GM10847 (cell line): ENCODE measurements around the gene FIBIN.

Experiments
- POLR2A ChIP-seq: IDR thresholded peaks from 2 replicates; pipeline ENCODE4 v1.6.1; 2011; ENCODE audit not compliant: insufficient read length; ENCODE audit errors: extremely low read depth

Gene FIBIN

DNA sequence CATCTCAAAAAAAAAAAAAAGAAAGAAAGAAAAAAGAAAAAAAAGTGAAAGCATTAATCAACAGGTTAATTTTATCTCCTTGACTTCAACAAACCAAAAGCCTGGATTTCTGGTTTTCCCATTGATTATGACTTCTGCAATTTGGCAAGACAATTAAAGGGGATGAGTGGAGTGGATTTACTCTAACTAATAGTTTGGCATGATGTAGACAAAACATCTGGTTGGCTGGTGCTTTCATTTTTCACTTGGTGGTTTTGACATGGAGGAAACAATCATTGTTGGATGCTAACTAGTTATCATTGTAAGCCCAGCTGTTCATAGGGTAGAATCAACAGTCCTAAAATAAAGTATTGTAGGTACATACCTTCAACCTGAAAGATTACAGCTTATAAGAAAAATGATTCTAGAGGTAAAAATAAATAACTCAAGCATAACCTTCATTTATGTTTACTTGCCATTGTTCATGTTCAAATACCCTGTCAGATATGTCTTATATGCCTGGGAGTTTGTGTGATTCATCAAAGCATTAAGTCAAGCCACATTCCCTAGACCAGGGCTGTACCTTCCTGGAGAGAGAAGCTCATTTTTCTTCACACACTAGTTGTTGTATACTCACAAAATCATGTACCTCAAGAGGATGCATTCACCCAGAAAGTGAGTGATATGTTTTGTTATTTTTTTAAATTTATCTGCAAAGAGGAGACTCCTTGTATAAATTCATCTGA lies 15.1 kb downstream of the FIBIN start:
- TF ChIP-seq POLR2A: no peak

DNA sequence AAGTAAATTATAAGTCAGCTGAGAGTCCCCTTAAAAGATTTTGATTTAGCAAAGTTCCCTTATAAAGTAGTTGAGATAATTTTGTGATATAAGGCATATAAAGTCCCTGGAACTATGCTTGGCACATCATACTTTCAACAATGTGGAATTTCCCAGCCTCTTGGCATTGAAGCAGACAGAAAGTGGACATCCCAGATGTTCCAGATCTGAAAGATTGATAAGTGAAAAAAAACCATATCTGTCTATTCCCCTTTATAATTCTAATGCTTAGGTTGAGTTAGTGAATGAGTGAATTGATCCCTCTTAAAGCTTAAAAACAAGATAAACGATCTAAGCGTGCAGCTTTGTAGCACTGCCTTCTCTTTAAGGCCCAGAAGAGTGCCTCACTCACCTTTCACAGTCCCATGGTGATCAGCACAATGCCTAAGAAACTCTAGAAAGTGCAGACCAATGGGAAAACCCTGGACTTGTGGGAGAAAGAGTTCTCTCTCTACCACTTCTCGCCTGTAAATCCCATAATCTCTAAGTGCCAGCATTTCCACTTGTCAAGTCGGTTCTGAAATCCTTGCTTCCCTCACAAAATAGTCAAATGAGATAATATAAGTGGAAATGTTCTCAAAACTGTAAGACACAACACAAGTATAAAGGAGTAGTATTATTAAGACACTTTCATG lies 17.8 kb downstream of the FIBIN start:
- TF ChIP-seq POLR2A: no peak

DNA sequence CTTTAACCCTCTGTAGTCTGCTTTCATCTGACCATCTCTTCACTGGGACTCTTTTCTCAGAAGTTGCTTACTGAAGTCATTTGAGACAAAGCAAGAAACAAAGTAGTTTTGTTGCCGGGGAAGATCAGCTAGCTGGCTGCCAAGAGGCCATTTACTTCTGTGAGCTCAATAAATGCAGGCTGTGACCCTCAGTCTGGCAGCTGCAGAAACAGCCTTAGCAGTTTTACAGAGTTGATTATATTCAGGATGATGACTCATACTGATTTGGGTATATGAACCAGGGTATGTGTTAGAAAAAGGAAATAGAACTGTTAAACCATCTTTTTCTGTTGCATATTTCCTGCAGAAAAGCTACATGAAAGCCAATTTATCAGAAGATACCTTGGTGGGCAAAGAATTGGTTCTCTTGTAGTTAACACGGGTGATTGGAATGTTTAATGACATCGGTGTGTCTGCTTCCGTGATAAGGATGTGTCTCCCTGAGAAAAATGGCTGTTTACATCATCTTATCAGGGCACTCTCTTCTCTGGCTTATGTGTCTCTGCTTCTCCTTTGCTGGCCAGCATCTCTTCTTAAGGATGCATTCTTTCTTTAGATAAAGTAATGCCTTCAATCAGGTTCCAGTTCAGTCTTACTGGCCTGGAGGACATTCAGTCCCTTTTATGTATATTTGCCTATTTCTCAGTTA lies 18.5 kb downstream of the FIBIN start:
- no peak for TF ChIP-seq POLR2A

DNA sequence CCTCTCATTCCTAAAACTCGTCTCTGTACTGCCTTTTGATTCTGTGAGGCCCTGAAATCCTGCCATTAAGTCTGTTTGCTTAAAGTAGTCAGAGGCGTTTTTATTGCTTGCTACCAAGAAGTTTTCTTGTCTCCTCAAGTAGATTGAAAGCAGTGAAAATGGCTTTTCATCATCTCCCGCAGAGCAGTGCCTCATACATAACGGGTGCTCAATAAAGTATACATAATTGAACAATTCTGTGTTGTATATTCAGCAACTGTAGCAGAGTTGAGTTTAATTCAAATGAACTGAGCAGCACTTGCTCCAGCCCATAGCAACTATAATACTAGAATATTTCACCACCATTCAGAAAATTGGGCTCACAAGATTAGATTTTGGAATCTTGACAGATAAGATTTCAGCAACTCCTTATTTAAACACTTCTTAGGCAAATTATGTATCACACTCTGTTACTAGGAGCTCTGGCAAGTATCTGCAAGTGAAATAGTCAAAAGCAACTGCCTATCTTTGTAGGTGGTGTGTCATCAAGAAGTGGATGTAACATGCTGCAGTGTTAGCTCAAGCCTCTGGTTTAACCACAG lies 20.0 kb downstream of the FIBIN start:
- no peak for TF ChIP-seq POLR2A

DNA sequence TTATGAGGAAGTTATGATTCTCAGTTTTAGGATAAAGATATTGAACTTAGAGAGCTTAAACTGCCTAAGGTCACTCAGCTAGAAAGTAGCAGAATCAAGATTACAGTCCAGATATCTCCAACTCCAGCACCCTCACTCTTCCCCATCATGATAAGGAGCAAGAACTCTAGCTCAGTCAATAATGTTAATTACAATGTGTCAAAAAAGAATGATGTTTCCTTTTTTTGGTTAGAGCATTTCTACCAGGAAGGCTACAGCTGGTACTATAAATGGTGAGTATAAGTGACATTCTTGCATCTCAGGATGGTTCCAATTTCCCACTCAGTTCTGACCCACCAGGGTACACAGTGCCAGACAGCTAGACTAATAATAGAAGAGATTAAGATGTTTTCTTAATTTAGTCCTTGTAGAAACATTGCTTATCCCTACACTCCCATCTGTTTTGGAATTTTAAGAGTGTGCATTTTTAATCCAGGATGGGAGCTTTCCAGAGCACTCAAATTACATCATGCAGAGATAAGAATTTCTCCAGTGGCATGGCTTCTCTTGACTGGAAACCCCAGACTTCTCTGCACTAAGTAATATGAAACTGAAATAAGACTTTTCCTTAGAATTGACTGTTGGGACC lies 25.1 kb downstream of the FIBIN start:
- TF ChIP-seq POLR2A: no peak

DNA sequence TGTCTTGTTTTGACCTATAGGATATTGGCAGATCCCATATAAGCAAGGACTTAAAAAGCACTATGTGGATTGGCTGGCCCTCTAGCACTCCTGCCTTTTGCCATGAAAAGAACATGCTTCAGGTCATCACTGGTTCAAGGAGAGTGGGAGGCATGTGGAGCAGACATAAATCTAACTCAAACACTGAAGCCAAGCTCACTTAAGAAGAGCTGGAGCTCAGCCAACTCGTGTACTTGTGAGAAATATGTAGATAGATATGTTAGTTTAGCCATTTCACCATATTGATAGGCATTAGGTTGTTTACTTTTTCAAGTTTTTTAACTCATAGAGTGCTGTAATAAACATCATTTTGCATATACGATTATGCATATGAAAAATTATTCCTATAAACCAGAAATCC lies 26.8 kb downstream of the FIBIN start:
- TF ChIP-seq POLR2A: no peak

DNA sequence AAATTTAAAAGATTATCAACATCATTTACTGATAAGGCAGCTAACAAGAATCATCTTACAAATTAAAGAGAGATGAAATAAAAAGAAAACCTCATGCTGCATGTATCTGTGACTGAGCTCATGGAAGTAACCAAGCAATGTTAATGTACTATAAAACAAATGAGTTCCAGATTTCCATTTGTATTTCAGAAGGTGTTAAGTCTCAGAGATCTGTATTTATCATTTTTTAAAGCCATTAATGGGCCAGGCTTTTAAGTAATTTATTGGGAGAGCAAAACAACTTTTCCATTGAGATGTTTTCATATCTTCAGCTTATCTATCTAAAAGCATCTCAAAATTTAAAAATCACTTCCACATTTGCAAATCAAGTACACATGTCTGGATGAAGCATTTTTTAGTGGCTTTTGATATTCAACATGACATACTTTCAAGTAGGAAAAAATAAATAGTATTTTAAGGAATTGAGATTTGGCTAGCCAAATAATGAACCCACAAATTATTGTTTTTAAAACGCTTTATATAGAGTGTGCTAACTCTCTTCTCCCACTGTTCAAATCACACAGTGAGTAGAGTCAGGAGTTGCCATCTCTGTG lies 28.8 kb downstream of the FIBIN start:
- no peak for TF ChIP-seq POLR2A

DNA sequence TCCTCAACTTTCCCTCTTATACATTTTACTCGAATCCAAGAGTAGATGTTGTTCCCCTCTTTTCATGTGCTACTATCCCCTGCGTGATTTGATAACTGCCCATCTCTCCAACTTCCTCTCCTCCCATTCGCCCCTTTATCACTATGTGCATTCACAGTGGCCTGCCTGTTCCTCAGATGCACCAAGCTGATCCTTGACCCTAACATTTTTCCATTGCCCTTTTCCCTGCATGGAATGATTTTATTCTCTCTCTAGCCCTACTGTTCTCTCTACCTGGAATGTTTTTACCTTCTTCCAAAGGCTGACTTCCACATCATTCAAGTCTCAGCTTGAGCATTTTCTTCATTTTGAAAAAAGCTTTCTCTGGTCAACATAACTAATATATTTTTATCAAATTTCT lies 31.0 kb downstream of the FIBIN start:
- no peak for TF ChIP-seq POLR2A

DNA sequence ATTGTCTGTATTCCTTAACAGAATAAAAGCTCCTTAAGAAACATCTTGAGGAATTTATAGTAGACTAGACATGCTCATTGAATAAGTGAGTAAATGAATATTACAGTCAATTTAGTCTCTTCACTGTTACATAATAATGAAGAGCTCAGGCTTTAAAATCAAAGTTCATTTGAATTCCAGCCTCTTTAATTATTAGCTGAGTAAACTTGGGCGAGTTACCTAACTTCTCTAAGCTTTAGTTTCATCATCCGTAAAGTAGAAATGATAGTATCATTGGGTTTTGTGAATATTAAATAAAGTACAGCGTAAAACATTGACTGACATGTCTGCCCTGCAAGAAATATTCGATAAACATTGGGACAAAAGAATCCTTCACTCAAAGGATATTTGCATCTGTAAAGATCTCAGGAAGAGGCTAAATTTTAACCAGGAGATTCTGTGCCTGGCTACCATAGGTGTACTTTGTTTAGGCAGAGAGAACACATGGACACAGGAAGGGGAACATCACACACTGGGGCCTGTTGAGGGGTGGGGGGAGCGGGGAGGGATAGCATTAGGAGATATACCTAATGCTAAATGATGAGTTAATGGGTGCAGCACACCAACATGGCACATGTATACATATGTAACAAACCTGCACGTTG lies 31.5 kb downstream of the FIBIN start:
- no peak for TF ChIP-seq POLR2A

DNA sequence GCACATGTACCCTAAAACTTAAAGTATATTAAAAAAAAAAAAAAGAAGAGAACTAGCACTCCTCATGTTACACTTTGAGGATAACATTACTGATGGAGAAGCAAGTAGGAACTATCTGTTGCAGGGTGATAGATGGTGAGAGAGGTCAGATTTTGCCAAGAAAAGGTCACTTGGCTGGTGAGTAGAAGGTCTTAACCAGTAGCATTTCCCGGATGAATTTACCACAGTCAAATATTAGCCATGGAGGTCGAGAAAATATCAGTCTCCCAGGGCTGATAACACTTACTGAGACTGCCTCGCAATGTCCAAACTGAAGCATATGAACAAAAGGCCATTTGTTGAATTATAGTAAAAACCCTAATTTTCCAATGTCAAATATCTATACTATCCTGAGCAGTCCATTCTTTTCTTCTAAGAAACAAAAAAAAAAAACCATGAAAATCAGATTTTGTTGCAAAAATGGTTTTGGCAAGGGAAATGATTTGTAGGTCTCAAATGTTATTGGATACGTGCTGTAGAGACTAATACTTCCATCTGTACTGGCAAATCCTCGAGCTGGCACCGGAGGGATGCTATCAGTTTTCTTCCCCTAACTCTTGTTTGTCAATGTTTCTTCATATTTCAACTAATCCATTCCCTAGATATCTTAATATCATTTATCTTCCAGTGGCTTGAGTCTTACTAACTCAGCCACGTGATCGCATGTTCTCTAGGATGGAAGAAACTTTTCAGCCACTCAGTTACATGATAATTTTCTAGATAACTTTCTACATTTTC lies 32.2 kb downstream of the FIBIN start:
- TF ChIP-seq POLR2A: no peak

DNA sequence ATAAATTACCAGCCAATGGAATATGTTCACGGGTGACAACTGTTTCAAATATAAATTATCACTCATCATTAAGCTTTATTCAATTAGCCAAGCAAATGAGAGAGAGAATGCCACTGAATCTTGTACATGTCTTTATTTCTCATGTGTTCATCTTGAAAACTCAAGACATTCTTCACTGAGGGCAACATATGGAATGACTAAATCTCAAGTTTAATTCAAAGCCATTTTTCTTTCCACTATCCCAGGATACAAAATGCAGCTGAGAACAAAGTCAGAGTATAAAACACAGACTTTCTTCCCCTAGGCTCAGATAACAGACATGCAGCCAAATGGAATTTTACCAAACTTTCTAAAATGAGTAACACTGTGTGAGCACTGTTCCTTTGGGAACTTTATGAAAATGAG lies 34.7 kb downstream of the FIBIN start:
- TF ChIP-seq POLR2A: no peak

DNA sequence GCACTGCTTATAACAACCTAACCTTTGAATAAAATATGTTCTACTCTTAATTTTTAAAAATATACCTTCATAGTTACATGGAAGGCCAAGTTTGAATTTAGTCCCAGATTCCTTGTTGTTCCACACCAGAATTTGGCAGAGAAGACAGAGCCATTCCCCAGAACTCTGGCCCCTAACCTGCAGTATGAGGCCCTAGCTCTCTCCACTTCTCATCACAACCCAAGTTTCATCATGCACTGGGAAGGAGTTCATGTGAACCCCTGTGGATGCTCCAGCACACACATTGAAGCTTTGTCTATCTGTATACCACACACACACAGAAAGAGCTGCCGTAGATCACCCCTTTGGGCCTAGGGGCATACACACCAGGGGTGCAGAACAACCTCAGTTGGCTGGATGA lies 36.1 kb downstream of the FIBIN start:
- no peak for TF ChIP-seq POLR2A

DNA sequence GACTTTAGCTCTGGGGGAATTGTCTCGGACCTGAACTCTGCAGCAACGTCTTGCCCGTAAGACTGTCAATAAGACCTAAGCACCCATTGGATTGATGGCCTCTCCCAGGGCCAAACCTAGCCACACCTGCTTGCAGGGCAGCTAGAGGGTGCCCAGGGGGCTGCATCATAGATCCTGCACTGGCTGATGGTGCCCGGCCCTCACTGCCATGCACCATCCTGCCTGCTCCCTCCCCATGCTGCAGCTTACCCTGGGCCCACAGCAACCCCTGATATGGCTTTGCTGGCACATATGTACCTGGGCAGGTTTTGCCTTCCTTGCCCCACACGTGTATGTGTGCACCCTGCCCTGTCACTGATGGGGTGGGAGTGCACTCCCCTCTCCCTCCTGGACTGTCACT lies 37.8 kb downstream of the FIBIN start:
- no peak for TF ChIP-seq POLR2A

DNA sequence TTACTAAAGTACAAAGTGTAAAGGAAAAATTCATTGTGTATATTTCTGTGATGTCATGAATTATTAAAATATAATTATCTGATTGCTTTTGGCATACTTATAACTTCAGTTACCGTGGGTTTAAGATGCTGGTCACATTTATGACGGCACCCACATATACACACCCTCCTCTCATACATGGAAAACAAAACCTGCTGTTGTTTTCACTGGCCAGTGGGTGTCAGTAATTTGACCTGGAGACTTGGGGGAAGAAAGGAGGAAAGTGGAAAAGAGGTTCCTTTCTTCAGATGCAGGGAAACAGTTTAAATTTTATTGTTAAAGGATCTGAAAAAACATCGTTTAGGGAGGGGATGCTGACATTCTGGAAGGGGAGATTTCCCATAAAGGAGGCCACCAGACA lies 46.0 kb downstream of the FIBIN start:
- TF ChIP-seq POLR2A: no peak
